Stimulated activated CD4-positive, alpha-beta T cell treated with anti-CD3 and anti-CD28 coated beads, Interleukin-12 subunit alpha, Interleukin-12 subunit beta, amount 100 ng/mL, for 4 hours (primary cell): Measurements from ENCODE around the gene TUB.
A peak's percentile ranks its signal among the peaks of the same experiment; 100 is the strongest.

Experiments used
- DNase-seq: peaks from one replicate; pipeline ENCODE4 v3.0.0-alpha.2; 2020

TUB gene

GRCh38 chr11:8092587-8093424, 11.8 kb downstream of the TUB start:
- peak; percentile 40 for DNase-seq

GRCh38 chr11:8093931-8094575, 13.0 kb downstream of the TUB start:
- no peak for DNase-seq

GRCh38 chr11:8094656-8095055, 13.6 kb downstream of the TUB start:
- no peak for DNase-seq

- no peak for DNase-seq
Observed at GRCh38 chr11:8095371-8095770, 14.4 kb downstream of the TUB start.

- DNase-seq: no peak
Observed at GRCh38 chr11:8095806-8096522, 15.0 kb downstream of the TUB start.

- DNase-seq: no peak
Observed at GRCh38 chr11:8096575-8096974, 15.6 kb downstream of the TUB start.

GRCh38 chr11:8097062-8097461, 16.1 kb downstream of the TUB start:
- DNase-seq: no peak

GRCh38 chr11:8097468-8097867, 16.5 kb downstream of the TUB start:
- DNase-seq: no peak

GRCh38 chr11:8097926-8098325, 16.9 kb downstream of the TUB start:
- DNase-seq: no peak

- no peak for DNase-seq
Observed at GRCh38 chr11:8098361-8098760, 17.4 kb downstream of the TUB start.

- no peak for DNase-seq
Observed at GRCh38 chr11:8098879-8099278, 17.9 kb downstream of the TUB start.

- peak; percentile 72 for DNase-seq
Observed at GRCh38 chr11:8099291-8099899, 18.4 kb downstream of the TUB start.

- no peak for DNase-seq
Observed at GRCh38 chr11:8100158-8100557, 19.1 kb downstream of the TUB start.

GRCh38 chr11:8100605-8101004, 19.6 kb downstream of the TUB start:
- DNase-seq: no peak

GRCh38 chr11:8101421-8101820, 20.4 kb downstream of the TUB start:
- no peak for DNase-seq

GRCh38 chr11:8102296-8102915, 21.4 kb downstream of the TUB start:
- no peak for DNase-seq

GRCh38 chr11:8102965-8103364, 22.0 kb downstream of the TUB start:
- no peak for DNase-seq

- no peak for DNase-seq
Observed at GRCh38 chr11:8103909-8104308, 22.9 kb downstream of the TUB start.

GRCh38 chr11:8105133-8105532, 24.1 kb downstream of the TUB start:
- DNase-seq: no peak

- no peak for DNase-seq
Observed at GRCh38 chr11:8105666-8106065, 24.7 kb downstream of the TUB start.

- no peak for DNase-seq
Observed at GRCh38 chr11:8106679-8107078, 25.7 kb downstream of the TUB start.

- DNase-seq: no peak
Observed at GRCh38 chr11:8107642-8108041, 26.6 kb downstream of the TUB start.

GRCh38 chr11:8108421-8108820, 27.4 kb downstream of the TUB start:
- DNase-seq: no peak
